ENCODE data around the gene PRMT1.

The PRMT1 gene

GRCh38 chr19:49672131-49672919, 4.7 kb upstream of the PRMT1 start:
- DNase-seq (ENCODE audit: low spot score), result peak; percentile 96

- DNase-seq (ENCODE audit: low spot score), result peak; percentile 76
Observed at GRCh38 chr19:49676136-49676783, 811 bp upstream of the PRMT1 start.

DNA sequence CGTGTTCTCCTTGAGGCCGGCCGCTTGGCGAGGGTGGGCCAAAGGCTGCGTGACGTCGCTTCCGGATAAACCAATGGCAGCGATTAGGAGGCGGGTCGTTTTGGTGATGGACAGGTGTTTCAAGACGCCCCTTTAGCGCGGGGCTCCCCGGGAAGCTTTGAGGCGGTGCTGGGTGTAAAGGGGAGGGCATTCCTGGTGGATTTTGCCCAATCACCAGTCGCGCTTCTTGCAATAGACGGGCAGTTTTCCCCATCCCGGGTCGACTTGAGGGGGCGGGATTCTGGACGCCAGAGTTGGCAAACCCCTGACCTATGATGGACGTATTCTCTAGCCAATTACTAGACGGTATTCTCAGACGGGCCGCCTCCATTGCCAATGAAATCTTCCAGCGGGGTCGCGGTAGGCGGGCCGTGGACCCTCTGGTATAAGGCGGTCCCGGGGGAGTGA, 264 bp upstream of the PRMT1 start:
- peak; percentile 98 for DNase-seq (ENCODE audit: low spot score)

- DNase-seq (ENCODE audit: low spot score), result peak; percentile 78
Observed at GRCh38 chr19:49677901-49678674, 1.0 kb downstream of the PRMT1 start.

DNA sequence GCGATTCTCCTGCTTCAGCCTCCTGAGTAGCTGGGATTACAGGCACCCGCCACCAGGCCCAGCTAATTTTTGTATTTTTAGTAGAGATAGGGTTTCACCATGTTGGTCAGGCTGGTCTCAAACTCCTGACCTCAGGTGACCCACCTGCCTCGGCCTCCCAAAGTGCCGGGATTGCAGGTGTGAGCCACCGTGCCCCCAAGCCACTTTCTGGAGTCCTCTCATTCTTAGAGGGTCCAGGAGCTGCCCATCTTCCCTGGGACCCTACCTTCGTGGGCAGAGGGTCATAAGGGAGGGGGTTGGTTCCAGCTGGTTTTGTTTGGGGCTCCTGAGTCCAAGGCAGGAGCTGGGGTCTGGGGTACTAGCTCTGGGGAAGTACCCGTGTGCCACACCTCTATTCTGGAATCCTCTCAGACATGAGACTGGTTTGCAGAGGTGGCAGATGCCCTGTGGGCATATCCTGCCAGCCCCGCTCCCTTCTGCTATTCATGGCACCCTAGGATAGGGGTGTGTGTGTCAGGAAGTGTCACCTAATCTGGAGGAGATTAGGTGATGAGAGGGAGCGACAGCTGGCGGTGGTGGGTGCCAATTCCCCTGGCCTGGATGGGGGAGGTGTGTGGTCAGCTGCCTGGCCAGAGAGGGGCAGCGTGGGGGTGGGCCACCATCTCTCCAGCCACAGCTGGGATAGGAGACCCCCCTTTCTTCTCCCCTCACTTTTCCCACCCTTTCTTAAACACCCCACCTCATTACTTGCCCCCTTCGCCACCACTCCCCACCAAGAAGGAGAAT, 2.1 kb downstream of the PRMT1 start:
- DNase-seq (ENCODE audit: low spot score), result no peak

DNA sequence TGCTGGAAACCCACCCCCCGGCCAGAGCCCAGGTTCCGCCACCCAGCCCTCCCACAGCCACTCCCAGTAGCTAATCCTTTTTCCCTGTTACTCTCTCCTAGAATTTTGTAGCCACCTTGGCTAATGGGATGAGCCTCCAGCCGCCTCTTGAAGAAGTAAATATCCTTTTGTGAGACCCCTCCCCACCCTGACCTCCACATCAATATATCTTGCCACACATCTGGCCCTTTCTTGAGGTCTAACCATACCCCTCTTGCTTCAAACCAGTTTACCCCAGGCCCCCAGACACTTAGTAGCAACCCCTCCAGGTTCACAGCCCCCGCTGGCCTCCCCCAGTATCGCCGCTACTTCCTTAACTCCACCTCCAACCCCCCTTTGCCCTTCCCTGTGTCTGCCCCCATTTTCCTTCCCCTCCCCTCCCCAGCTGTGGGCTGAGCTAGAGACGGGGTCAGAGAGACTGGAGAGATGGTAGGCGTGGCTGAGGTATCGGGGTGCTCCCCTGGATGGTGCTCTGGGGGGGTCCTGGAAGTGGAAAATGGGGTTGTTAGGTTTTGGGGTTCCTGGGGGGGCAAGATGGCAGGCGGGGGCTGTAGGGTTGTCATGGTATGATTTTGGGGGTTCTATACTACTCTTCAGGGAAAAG, 2.8 kb downstream of the PRMT1 start:
- no peak for DNase-seq (ENCODE audit: low spot score)

- peak; percentile 98 for DNase-seq (ENCODE audit: low spot score)
Observed at GRCh38 chr19:49680421-49681351, 3.6 kb downstream of the PRMT1 start.

- no peak for DNase-seq (ENCODE audit: low spot score)
Observed at GRCh38 chr19:49681830-49682229, 4.8 kb downstream of the PRMT1 start.

- no peak for DNase-seq (ENCODE audit: low spot score)
Observed at GRCh38 chr19:49682274-49682673, 5.2 kb downstream of the PRMT1 start.

- no peak for DNase-seq (ENCODE audit: low spot score)
Observed at GRCh38 chr19:49683814-49684250, 6.8 kb downstream of the PRMT1 start.

GRCh38 chr19:49684251-49684982, 7.3 kb downstream of the PRMT1 start:
- DNase-seq (ENCODE audit: low spot score), result peak; percentile 67

- no peak for DNase-seq (ENCODE audit: low spot score)
Observed at GRCh38 chr19:49684983-49685553, 8.0 kb downstream of the PRMT1 start.

DNA sequence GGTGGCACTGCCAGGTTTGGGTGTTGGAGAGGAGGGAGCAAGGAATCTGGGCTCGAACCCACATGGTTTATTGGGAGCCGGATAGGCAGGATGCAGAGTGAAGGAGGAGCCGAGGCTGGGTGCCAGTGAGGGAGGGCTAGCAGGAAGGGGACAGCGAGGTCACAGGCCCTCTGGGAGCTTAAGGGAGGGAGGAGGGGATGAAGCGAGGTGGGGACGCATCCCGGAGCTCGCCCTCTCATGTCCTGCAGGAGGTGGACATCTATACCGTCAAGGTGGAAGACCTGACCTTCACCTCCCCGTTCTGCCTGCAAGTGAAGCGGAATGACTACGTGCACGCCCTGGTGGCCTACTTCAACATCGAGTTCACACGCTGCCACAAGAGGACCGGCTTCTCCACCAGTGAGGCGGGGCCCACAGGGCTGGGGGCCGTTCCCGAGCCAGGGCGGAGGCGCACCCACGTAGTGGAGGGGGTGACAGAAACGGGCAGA, 8.8 kb downstream of the PRMT1 start:
- no peak for DNase-seq (ENCODE audit: low spot score)

DNA sequence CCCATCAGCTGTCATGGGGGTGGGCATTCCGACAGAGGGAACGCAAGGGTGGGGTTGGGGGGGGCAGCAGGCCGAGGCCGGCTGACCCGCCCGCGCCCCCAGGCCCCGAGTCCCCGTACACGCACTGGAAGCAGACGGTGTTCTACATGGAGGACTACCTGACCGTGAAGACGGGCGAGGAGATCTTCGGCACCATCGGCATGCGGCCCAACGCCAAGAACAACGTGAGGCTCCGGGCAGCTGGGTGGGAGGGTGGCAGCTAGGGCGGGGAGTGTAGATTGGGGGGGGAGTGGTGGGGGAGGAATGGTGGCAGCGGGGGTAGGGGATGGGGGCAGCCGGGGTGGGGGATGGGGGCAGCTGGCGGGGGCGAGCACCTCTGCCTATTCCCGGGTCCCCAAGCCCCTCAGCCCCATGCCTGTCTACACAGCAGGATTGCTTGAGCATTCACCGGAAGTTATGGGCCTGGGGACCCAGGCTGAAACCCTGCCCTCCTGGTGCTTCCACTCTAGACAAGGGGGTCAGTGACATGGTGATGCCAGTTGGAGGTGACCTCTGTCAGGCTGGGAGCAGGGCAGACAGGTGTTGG, 9.5 kb downstream of the PRMT1 start:
- DNase-seq (ENCODE audit: low spot score), result no peak

- DNase-seq (ENCODE audit: low spot score), result no peak
Observed at GRCh38 chr19:49687150-49687549, 10.1 kb downstream of the PRMT1 start.

DNA sequence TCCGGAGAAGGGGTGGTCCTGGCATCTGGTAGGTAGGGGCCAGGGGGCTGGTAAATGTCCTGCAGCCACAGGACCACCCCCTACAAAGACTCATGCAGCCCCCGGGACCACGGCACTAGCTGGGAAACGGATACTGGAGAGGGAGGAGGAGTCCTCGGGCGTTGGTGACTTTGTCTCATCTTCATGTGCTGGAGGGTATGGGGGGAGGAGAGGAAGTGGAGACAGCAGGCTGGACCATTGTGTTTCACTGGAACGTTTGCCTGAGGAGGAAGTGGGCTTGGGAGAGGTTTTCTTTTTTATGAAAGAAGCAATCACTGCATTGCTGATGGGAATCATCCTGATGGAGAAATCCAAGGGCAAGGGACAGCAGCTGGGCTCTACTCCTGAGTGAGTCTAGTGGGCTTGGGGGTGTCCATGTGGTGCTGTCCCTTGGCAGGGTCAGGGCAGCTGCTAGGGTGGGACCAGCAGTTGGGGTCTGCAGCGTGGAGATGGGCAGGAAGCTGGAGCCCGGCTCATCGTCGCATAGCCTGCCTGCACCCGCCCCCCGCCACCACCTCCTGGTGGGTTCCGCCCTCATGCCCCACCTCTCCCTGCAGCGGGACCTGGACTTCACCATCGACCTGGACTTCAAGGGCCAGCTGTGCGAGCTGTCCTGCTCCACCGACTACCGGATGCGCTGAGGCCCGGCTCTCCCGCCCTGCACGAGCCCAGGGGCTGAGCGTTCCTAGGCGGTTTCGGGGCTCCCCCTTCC, 10.7 kb downstream of the PRMT1 start:
- no peak for DNase-seq (ENCODE audit: low spot score)

- no peak for DNase-seq (ENCODE audit: low spot score)
Observed at GRCh38 chr19:49688531-49689132, 11.6 kb downstream of the PRMT1 start.

Measured in HuH-7 (cell line).